Astrocyte of the spinal cord (primary cell): ENCODE results near the gene MYCBPAP.

Experiments
- DNase-seq: peaks from one replicate; pipeline ENCODE4 v3.0.0; 2011; ENCODE audit warnings: low read depth, low spot score
- H3K4me3 ChIP-seq: 2 replicates; pipeline ENCODE4 v1.5.1; 2011; ENCODE audit warnings: low read depth, mild to moderate bottlenecking, low read length, moderate library complexity
- CTCF ChIP-seq: IDR thresholded peaks from 2 replicates; pipeline ENCODE4 v1.5.1; 2012; ENCODE audit warnings: low read depth, mild to moderate bottlenecking, low read length, inconsistent platforms
- in situ Hi-C: cut with HindIII; loops from 2 replicates; pipeline ENCODE4 v1.10.0; 2017; ENCODE audit warnings: low sequenced_read_pairs

Gene MYCBPAP

GRCh38 chr17:50535407-50535806 is 27.2 kb downstream of the MYCBPAP start:
- no peak overlapping the region for H3K4me3 ChIP-seq
- DNase-seq = no peak
- in situ Hi-C loops = no loop called here
- TF ChIP-seq CTCF = no peak

GRCh38 chr17:50536683-50537646 is 28.7 kb downstream of the MYCBPAP start:
- H3K4me3 ChIP-seq = no peak overlapping the region
- TF ChIP-seq CTCF = no peak
- no peak for DNase-seq
- in situ Hi-C loops = no loop called here

GRCh38 chr17:50537721-50538548 is 29.7 kb downstream of the MYCBPAP start:
- TF ChIP-seq CTCF = no peak
- no peak overlapping the region for H3K4me3 ChIP-seq
- in situ Hi-C loops = no loop called here
- no peak for DNase-seq

- TF ChIP-seq CTCF = no peak
- DNase-seq = no peak
- in situ Hi-C loops = no loop called here
- H3K4me3 ChIP-seq = no peak overlapping the region
Measured at GRCh38 chr17:50538549-50539410, 30.5 kb downstream of the MYCBPAP start.

GRCh38 chr17:50539762-50540559 is 31.7 kb downstream of the MYCBPAP start:
- DNase-seq = no peak

More at GRCh38 chr17:50539762-50540559, 31.7 kb downstream of the MYCBPAP start:
- no peak overlapping the region for H3K4me3 ChIP-seq
- no peak for TF ChIP-seq CTCF
- in situ Hi-C loops = no loop called here
